HG02798 (cell line): Measurements from ENCODE around the gene ADCY3.

Experiments
- ATAC-seq: cut with Tn5 transposase; IDR thresholded peaks from one replicate; pipeline ENCODE4 v1.9.1; 2021; ENCODE audit warnings: mild to moderate bottlenecking; ENCODE audit not compliant: unreplicated experiment, poor library complexity

The ADCY3 gene

DNA sequence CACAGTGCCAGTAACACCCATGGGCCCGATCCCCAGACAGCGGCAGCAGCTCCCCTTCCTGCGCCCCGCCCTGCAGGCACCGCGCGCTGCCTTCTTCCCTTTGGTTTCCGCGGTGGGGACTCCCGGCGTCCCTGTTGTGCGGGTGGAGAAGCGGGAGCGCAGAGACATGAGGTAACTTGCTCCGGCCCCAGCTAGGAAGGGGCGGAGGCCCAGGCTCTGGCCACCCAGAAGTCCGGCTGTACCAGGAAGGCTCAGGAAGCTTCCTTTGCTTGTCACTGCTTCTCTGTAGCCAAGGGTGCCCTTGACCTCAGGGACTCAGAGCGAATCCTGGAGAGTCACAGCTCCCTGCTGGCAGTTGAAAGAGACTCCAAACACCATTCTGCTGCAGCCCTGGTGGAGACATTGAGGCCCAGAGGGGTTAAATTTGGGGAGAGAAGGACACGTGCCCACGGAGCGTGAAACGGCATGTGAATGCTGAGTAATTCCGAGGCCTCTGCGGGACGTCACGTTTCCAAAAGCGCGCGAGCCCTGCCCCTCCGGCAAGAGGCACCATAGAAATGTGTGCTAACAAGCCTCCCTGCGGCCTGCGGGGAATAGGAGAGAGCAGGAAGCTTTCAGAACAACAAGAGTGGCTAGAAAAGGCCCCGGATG lies 6.7 kb upstream of the ADCY3 start:
- no peak for ATAC-seq

DNA sequence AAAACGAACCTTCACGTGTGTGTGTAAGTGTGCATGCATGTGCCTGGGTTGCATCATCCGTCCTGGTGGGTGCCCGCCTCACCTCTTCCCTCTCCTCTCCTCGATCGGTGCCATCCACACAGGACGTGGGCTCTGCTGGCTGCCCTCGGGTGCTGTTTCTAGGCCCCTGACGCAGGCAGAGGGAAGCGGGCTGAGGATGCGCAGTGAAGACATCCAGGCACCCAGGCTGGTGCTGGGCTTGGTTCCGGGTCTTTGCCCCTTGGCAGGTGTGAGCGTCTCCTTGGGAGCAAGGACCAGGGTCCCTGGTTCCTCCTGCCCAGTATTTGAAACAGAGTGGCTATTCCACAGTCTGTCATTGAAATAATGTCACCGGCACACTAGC lies 6.2 kb upstream of the ADCY3 start:
- no peak for ATAC-seq

- no peak for ATAC-seq
These were observed 5.8 kb upstream of the ADCY3 start for GRCh38 chr2:24925815-24926214.

DNA sequence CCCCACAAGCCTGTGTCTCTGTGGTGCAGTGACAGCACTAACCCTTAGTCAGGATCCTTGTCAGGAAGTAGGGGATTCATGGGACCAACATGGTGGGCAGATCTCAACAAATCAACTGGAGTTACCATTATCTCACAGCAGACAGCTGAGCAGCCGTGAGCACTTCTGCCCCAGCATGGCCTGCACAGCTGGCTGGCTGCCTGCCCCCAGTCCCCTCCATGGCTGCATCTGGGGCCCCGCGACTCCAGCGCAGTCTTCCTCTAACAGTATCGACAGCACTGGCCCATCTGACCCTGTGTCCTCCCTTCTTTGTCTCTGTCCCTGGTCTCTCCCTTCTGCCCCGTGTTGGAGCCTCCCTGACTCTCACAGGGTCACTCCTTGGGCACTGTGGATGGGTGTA lies 4.7 kb upstream of the ADCY3 start:
- no peak for ATAC-seq

- ATAC-seq = no peak
These were observed 4.2 kb upstream of the ADCY3 start for GRCh38 chr2:24924266-24924665.

- no peak for ATAC-seq
These were observed 3.1 kb upstream of the ADCY3 start for GRCh38 chr2:24923106-24923505.

GRCh38 chr2:24922556-24922955 lies 2.5 kb upstream of the ADCY3 start:
- no peak for ATAC-seq

- no peak for ATAC-seq
These were observed 888 bp upstream of the ADCY3 start for GRCh38 chr2:24920809-24921441.

DNA sequence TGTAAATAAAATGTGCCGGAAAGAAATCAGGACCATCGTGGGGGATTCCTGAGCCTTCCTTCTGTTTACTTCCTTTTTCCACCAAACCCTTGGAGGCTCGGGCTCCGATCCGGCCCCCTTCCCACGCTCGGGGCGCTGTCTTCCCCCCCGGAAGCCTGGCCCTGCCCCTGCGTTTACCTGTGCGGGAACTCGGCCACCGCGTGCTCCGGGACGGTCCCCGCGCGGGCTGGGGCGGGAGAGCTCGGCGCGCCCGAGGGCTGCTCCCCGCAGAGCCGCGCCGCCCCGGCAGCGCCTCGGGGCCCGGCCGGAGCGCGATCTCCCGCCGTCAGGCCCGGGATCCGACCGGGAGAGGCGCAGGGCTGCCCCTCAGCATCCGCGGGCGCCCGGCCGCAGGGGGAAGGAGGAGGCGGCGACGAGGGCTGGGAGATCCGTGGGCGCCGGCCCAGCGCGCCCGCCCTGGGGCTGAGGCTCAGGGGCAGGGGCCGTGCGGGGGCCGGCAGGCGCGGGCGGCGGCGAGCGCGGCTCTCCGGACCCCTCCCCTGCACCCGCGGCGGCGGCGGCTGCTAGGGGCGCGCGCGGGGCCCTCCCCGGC lies 435 bp downstream of the ADCY3 start:
- ATAC-seq = peak; percentile 19

DNA sequence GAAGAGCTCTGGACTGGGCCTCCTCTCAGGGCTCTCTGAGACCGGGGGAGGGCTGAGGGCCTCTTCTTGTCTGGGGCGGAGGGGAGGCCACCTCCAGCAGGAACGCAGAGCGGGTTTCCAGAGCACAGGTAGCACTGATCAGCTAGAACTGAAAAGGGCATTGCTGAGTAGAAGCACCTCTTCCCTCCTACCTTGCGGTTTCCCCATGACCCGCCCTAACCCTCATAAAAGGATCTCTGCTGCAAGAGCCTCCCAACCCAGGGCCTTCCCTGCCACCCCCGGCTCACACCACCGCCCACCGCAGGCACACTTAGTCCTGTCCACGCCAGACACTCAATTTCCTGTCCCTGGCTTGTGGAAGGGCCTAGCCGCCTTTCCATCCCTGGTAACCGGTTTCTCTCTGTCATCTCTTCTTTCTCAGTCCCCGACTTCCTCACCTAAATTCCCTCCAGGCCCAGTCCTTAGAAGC lies 966 bp downstream of the ADCY3 start:
- no peak for ATAC-seq

DNA sequence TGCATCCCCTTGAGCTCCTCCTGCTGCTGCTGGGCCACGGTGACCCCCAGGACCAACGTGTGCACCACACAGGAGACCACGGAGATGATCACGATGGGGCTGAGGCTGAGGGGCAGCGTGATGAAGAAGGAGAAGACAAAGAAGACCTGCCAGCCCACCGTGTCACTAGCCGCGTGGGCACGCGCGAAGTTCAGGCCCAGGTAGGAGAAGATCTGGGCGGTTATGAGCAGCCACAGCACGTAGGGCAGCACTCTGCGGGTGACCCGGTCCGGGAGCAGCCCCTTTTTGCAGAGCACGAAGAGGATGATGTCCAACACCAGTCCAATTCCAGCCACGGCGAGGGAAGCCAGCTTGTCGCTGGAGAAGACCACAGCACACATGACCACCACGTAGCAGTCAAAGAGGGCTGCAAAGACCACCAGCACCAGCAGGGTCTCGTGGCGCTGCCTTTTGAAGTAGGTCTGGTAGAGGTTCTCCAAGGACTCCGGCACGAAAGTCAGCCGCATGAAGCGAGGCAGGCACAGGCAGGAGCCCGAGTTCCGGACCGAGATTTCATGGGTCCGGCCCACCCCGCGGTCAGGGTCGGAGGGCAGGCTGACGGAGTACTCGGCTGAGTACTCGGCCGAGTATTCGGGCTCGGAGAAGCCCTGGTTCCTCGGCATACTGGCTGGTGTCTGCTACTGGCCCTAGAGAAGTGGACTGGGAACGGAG lies 1.6 kb downstream of the ADCY3 start:
- no peak for ATAC-seq

- no peak for ATAC-seq
These were observed 2.2 kb downstream of the ADCY3 start for GRCh38 chr2:24917731-24918325.

DNA sequence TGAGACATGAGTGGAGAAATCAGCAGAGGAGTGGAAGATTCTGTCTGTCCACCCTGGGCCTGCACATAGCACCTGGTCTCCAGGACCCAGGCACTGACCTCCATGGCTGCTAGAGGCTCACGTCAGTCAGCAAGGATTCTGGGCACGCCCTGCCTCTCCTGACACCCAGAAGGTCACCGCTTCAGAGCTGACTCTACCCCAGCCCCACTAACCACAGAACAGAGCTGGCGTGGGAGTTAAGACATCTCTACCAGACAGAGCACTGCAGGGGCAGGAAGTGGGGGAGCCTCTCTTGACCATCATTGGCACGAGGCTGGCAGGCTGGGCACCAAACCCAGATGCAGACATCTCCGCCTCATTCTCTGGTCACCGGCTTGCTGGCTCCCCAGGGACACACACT lies 3.0 kb downstream of the ADCY3 start:
- peak; percentile 35 for ATAC-seq

- ATAC-seq = no peak
These were observed 4.2 kb downstream of the ADCY3 start for GRCh38 chr2:24915796-24916195.

GRCh38 chr2:24915175-24915574 lies 4.9 kb downstream of the ADCY3 start:
- ATAC-seq = no peak

GRCh38 chr2:24914713-24915112 lies 5.3 kb downstream of the ADCY3 start:
- no peak for ATAC-seq

- no peak for ATAC-seq
These were observed 6.1 kb downstream of the ADCY3 start for GRCh38 chr2:24913911-24914310.

GRCh38 chr2:24912986-24913385 lies 7.1 kb downstream of the ADCY3 start:
- ATAC-seq = no peak

GRCh38 chr2:24912523-24912922 lies 7.5 kb downstream of the ADCY3 start:
- ATAC-seq = no peak

GRCh38 chr2:24910245-24910644 lies 9.8 kb downstream of the ADCY3 start:
- ATAC-seq = no peak
